Adrenal gland (tissue), 5 donors: ENCODE data around the gene LRRC26.

Source experiments
- CTCF ChIP-seq, 6 experiments: fragments of 450-650 bp in 4 of 6; fragments of 200-600 bp in 2 of 6; sonication (generic) in 1 of 6; IDR thresholded peaks; 1 replicate in 5 of 6; 2 replicates in 1 of 6; pipeline versions ENCODE4 v1.5.1 to v1.8.0; 2016 to 2021; ENCODE audit warnings: antibody characterized with exemption in 6 of 6, mild to moderate bottlenecking in 2 of 6, moderate library complexity in 1 of 6
- POLR2A ChIP-seq, 2 donors: fragments of 450-650 bp; IDR thresholded peaks; one replicate each; pipeline ENCODE4 v1.6.1; 2017; ENCODE audit warnings: antibody characterized with exemption in 2 of 2, mild to moderate bottlenecking in 2 of 2, moderate library complexity in 1 of 2
- donor health status: DM: no; HTN: no; CAD: no.

GRCh38 chr9:137168904-137169856 is 671 bp downstream of the LRRC26 start:
- TF ChIP-seq CTCF (IDR thresholded peaks at IDR 0.05) (no peak), POLR2A (IDR thresholded peaks at IDR 0.05) (no peak)
